ENCODE results near the gene MARCHF5.
"Not testable (repeated sequence)": the region's sequence is repeated elsewhere in the genome, so short reads cannot be mapped to it uniquely, and the experiment has no call there.

MARCHF5 gene

GRCh38 chr10:92298487-92298886 is 7.5 kb downstream of the MARCHF5 start:
- no peak for DNase-seq
- in situ Hi-C loops (cut with MboI; ENCODE audit: low pct_unique_long_range_greater_than_20kb, low sequenced_read_pairs): no loop called here

DNA sequence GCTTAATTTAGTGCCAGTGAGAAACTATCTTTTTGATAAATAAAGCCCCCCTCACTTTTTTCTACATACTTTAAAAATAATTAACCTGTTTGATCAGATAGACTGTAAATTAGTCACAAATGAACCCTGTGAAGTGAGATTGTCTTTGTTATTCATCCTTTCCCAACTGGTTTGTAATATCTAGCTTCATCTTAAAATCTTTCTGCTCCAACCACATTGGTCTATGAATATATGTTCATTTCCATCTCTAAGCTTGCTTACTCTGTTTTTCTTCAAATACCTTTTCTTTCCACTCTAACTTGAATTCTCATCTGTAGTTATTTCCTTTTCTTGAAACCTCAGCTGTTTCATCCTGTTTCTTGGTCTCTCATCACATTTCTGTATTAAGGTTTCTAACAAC is 12.1 kb downstream of the MARCHF5 start:
- in situ Hi-C loops (cut with MboI; ENCODE audit: low pct_unique_long_range_greater_than_20kb, low sequenced_read_pairs): no loop called here
- no peak for DNase-seq

GRCh38 chr10:92304061-92304460 is 13.1 kb downstream of the MARCHF5 start:
- no peak for DNase-seq
- in situ Hi-C loops (cut with MboI; ENCODE audit: low pct_unique_long_range_greater_than_20kb, low sequenced_read_pairs): no loop called here

GRCh38 chr10:92305133-92306072 is 14.4 kb downstream of the MARCHF5 start:
- no peak for DNase-seq

GRCh38 chr10:92309272-92309671 is 18.3 kb downstream of the MARCHF5 start:
- in situ Hi-C loops (cut with MboI; ENCODE audit: low pct_unique_long_range_greater_than_20kb, low sequenced_read_pairs): no loop called here
- no peak for DNase-seq

More at GRCh38 chr10:92305133-92306072, 14.4 kb downstream of the MARCHF5 start:
- in situ Hi-C loops (cut with MboI; ENCODE audit: low pct_unique_long_range_greater_than_20kb, low sequenced_read_pairs): no loop called here

DNA sequence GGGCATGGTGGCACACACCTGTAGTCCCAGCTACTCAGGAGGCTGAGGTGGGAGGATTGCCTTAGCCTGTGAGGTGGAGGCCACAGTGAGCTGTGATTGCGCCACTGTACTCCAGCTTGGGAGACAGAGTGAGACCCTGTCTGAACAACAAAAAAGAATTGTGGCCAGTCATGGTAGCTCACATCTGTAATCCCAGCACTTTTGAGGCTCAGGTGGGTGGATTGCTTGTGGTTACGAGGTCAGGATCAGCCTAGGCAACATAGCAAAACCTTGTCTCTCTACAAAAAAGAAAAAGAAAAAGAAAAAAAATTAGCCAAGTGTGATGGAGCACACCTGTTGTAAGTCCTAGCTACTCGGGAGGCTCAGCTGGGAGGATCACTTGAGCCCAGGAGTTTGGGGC is 22.8 kb downstream of the MARCHF5 start:
- in situ Hi-C loops (cut with MboI; ENCODE audit: low pct_unique_long_range_greater_than_20kb, low sequenced_read_pairs): no loop called here
- DNase-seq: no peak

GRCh38 chr10:92316610-92317009 is 25.6 kb downstream of the MARCHF5 start:
- in situ Hi-C loops (cut with MboI; ENCODE audit: low pct_unique_long_range_greater_than_20kb, low sequenced_read_pairs): no loop called here
- no peak for DNase-seq

- no peak for DNase-seq
- in situ Hi-C loops (cut with MboI; ENCODE audit: low pct_unique_long_range_greater_than_20kb, low sequenced_read_pairs): no loop called here
Measured at GRCh38 chr10:92323079-92323478, 32.1 kb downstream of the MARCHF5 start.

GRCh38 chr10:92327445-92328433 is 36.8 kb downstream of the MARCHF5 start:
- no peak for DNase-seq
- in situ Hi-C loops (cut with MboI; ENCODE audit: low pct_unique_long_range_greater_than_20kb, low sequenced_read_pairs): no loop called here

GRCh38 chr10:92328993-92329392 is 38.0 kb downstream of the MARCHF5 start:
- in situ Hi-C loops (cut with MboI; ENCODE audit: low pct_unique_long_range_greater_than_20kb, low sequenced_read_pairs): no loop called here
- no peak for DNase-seq

DNA sequence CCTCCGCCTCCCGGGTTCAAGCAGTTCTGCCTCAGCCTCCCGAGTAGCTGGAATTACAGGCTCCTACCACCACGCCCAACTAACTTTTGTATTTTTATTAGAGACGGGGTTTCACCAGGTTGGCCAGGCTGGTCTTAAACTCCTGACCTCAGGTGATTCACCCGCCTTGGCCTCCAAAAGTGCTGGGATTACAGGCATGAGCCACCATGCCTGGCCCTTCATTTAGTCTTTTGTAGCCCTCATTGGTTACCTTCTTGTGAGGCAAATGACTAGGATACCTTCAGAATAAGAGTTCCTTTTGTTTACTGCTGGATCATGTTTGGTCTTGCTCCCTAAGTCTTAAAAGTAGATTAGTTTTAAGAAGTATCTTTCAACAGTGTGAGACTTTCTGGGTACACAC is 39.0 kb downstream of the MARCHF5 start:
- DNase-seq; in situ Hi-C loops (cut with MboI; ENCODE audit: low pct_unique_long_range_greater_than_20kb, low sequenced_read_pairs): not testable (repeated sequence)

DNA sequence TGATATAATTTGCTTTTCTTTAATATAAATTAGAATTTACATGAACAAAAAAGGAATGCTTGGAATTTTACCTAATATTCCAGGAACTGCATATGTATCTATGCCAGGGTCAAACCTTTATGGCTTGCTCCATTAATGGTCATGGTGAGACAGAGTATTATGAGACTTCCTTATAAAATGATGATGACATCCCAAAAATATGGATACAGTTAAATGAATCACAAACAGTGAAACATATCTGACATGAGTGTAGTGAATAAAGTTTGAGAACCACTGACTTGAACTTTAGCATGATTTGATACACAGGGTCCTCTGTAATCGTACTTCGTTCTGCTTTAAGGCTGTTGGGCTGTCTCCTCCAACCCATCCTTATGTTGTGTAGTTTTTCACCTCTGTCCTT is 51.8 kb downstream of the MARCHF5 start:
- DNase-seq: no peak
- in situ Hi-C loops (cut with MboI; ENCODE audit: low pct_unique_long_range_greater_than_20kb, low sequenced_read_pairs): no loop called here

DNA sequence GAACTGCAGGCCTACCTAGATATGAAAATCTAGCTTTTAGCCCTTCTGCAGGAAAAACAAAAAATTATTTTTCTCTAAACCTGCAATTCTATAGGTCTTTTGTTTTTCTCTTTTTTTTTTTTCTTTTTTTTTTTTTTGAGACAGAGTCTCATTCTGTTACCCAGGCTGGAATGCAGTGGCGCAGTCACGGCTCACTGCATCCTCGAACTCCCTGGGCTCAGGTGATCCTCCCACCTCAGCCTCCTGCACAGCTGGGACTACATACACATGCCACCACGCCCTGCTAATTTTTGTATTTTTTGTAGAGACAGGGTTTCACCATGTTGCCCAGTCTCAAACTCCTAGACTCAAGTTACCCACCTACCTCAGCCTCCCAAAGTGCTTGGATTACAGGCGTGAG is 54.6 kb downstream of the MARCHF5 start:
- in situ Hi-C loops (cut with MboI; ENCODE audit: low pct_unique_long_range_greater_than_20kb, low sequenced_read_pairs); DNase-seq: not testable (repeated sequence)

- DNase-seq; in situ Hi-C loops (cut with MboI; ENCODE audit: low pct_unique_long_range_greater_than_20kb, low sequenced_read_pairs): not testable (repeated sequence)
Measured at GRCh38 chr10:92347035-92347676, 56.2 kb downstream of the MARCHF5 start.

DNA sequence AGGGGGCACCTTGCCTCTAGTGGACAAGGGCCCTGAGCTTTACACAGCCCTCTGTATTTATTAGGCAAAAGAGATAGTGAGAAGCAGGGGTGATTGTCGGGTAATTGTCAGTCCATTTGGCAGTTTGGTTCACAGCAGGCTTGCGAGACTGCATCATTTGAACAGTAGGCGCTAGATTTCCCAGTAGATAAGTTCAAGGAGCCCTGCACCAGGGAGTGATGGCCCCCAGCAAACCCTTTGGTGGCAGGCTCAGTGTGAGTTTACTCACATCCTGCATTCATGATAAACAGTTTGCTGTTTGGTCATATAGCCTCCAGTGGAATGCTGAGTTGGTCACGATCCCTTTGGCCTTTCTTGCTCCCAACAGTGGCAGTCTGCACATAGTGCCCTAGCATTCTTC is 59.4 kb downstream of the MARCHF5 start:
- in situ Hi-C loops (cut with MboI; ENCODE audit: low pct_unique_long_range_greater_than_20kb, low sequenced_read_pairs): no loop called here
- DNase-seq: no peak

- in situ Hi-C loops (cut with MboI; ENCODE audit: low pct_unique_long_range_greater_than_20kb, low sequenced_read_pairs): no loop called here
- DNase-seq: no peak
Measured at GRCh38 chr10:92354587-92354986, 63.6 kb downstream of the MARCHF5 start.

- in situ Hi-C loops (cut with MboI; ENCODE audit: low pct_unique_long_range_greater_than_20kb, low sequenced_read_pairs): no loop called here
- DNase-seq: no peak
Measured at GRCh38 chr10:92356041-92356440, 65.1 kb downstream of the MARCHF5 start.

DNA sequence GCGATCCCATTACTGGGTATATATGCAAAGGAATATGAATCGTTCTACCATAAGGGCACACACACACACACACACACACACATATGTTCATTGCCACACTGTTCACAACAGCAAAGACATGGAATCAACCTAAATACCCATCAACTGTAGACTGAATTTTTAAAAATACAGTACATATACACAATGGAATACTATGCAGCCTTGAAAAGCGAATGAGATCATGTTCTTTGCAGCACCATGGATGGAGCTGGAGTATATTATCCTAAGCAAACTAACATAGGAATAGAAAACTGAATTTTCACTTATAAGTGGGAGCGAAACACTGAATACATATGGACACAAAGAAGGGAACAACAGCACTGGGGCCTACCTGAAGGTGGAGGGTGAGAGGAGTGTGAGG is 72.5 kb downstream of the MARCHF5 start:
- in situ Hi-C loops (cut with MboI; ENCODE audit: low pct_unique_long_range_greater_than_20kb, low sequenced_read_pairs): no loop called here
- DNase-seq: no peak

GRCh38 chr10:92366412-92367021 is 75.5 kb downstream of the MARCHF5 start:
- no peak for DNase-seq
- in situ Hi-C loops (cut with MboI; ENCODE audit: low pct_unique_long_range_greater_than_20kb, low sequenced_read_pairs): no loop called here

All from KBM-7 (cell line).